Measurements from ENCODE around the gene ANTXRL.
A peak's percentile ranks its signal among the peaks of the same experiment; 100 is the strongest.
"Not testable (repeated sequence)": the region's sequence is repeated elsewhere in the genome, so short reads cannot be mapped to it uniquely, and the experiment has no call there.

ANTXRL gene

DNA sequence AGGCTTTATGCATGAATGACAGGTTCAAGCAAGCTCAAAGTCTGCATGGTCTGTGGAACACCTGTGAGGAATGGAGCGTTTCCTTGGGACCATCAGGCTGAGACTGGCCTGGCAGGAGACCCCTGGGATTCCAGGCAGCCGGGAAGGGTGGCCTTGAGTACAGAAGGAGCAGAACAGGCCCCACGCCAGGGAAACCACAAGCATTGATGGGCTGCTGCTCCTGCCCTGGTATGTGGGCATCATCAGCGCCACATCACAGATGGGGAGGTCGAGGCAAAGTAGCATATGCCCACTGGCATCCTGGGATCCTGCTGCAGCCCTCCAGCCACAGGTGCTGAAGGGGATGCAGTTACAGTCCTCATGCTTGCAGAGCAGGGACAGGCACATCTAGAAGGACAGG, 40.9 kb downstream of the ANTXRL start:
- DNase-seq: no peak

DNA sequence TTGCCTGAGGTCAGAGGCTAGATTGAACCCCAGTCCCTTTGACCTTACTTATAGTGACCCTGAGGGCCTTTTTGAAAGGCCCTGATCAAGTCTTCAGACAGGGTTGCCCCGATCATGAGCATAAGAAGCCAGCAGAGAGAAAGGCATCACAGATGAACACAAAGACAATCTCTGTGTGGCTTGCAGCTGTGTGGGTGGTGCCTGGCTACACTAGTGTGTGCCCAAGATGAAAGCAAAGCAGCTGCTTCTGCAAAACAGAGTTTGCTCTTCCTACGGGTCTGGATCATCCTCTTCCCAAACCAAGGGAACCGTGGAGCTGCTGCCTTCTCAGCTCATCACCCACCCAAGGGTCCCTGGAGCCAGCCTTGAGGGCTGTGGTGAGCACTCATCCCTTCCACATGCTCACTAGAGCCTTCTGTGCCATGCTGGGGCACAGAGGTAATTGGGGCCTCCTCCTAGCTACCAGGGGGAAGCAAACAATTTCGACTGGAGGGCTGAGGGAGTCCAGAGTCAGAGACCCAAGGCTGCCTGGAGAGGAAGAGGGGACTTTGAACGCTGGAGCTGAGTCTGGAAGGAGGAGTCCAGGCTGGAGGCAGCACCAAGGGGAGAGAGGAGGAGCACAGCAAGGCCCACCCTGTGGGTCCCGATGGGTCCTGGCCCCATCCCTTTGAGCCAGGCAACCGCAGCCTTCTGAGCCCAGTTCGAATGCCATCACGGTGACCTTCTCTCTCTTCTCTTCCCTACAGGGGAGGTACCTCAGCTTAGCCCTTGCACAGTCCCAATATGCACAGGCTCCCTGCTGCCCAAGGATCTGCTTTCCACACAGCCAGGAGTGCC, 42.3 kb downstream of the ANTXRL start:
- DNase-seq: peak in 53 of 58 donors; percentile 3 to 93 (median 61)

DNA sequence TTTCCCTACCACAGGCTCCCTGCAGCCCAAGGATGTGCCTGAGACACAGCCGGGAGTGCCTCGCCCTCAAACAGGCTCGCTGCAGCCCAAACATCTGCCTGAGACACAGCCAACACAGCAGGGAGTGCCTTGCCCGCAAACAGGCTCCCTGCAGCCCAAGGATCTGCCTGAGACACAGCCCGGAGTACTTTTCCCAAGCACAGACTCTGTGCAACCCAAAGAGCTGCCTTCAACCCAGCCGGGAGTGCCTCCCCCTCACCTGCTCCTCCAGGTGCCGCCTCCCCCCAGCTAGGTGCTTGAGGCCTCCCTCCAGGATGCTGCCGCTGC, 42.9 kb downstream of the ANTXRL start:
- DNase-seq: no peak

DNA sequence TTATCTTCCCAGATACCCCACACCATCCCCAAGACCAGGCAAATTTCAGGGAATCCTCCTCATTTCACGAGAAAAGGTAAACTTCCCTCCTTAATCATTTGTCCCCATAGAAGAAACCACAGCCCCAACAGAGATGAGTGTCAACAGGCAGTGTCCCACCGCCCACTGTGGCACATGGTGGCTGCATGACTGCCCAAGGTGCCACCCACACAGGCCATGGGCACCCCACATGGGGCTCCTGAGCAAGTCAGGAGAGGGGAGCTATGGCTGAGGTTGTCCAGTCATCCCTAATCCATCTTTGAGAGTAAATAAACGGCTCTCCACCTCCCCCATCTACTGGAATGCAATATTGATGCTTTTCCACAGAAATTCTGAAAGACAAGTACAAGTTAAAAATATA, 44.1 kb downstream of the ANTXRL start:
- DNase-seq: no peak

DNA sequence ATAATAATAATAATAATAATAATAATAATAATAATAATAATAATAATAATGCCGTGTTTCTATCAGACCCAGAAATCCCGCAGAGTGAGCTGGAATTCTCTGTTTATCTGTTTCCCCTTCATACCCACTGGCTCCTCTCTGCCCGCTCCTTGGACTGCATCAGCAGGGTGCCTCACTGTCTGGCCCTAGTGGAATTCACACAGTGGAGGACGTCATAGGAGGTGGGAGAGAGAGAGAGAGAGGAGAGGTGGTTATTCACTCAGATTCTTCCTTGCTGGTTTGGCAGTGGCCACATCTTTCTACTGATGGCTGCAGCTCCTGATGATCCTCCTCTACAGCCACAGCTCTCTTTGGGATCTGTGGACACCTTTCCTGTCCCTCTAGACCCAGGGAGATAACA, 78.7 kb downstream of the ANTXRL start:
- DNase-seq: not testable (repeated sequence)

DNA sequence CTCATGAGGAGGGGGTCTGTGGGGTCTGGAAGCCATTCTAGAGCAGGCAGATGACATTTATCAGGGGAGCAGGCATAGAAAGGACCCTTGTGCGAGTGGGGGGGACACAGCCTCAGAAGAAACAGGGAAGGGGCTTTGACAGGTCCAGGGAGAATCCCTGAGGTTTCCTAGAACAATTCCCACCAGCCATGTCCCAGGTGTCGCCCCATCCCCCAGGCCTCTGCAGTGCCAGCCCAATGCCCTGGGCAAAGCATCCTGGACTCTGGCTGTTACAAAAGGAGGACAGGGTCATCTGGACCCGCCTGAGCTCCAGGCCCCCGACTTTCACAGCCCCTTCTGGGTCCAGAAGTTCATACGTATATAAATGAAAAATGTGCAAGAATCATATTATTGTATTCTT, 80.4 kb downstream of the ANTXRL start:
- DNase-seq: not testable (repeated sequence)

DNA sequence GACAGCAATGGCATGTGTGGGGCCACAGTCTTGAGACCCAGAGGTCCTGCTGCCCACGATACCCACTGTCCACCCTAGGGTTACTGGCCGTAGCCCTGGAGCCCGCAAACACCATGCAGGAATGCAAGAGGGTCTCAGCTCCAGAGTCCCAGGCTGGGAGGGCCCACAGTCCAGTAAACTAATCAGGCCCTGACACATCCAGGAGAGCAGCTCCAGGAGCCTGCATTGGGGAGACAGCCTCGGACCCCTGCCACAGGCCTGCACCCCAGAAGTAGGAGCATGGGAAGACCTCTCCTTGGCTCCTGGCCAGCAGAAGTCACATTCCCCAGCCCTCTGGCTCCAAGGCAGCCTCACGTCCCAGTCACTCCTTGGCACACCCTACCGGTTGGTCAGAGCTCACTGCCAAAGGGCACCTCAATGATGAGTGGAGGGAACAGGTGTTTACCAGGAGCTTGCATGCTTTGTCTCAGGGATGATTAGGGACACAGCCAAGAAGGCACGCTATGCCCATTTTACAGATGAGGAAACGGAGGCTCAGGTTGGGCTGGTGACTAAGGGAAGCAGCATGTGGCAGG, 81.0 kb downstream of the ANTXRL start:
- DNase-seq: not testable (repeated sequence)

DNA sequence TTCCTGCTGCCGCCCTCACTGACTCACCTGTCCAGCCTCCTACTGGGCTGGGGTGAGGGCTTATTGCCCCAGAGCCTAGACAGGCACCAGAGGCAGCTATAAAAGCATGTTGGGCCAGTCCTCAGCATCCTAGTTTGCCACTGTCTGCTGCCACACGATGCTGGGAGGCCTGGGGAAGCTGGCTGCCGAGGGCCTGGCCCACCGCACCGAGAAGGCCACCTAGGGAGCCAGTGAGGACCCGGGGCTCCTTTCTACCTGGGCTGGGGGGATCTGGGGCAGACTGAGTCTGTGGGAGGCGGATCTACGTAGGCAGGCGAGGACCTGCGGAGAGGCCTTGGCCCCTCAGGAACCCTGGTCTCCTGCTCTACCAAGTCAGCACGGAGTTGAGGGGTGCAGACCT, 82.2 kb downstream of the ANTXRL start:
- not testable (repeated sequence) for DNase-seq

DNA sequence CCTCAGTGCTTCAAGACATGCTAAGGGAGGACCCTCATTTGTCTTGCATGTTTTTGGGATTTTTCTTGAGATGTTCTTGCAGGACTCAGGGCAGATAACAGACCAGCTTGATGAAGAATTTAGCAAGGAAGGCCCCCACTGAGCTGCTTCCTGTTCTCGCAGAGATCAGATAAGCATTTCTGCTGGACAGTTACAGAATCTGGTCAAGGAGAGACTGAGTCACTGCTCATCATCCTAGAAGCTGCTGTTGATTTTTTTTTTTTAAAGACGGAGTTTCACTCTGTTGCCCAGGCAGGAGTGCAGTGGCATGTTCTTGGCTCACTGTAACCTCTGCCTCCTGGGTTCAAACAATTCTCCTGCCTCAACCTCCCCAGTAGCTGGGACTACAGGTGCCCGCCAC, 87.6 kb downstream of the ANTXRL start:
- not testable (repeated sequence) for DNase-seq

DNA sequence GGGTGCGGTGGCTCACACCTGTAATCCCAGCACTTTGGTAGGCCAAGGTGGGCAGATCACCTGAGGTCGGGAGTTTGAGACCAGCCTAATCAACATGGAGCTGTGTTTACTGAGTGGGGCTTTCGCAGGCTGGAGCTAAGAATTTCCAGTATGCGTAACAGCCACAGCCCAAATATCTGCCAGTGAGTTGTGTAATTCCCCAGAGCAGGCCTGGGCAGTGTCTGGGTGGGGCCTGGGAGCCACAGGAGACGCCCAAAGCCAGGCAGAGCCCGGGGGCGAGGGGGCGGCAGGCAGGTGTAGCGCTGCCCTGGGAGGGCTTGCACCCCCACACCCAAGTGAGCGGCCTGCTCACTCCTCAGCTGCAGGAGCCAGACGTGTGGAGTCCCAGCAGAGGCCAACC, 88.6 kb downstream of the ANTXRL start, which contains the start of gene ANXA8L1:
ANXA8L1 (plus strand) TSS at position 371 of the 400 bp plus-strand sequence. CDS start 76 bp downstream, outside the sequence.
- DNase-seq: not testable (repeated sequence)

DNA sequence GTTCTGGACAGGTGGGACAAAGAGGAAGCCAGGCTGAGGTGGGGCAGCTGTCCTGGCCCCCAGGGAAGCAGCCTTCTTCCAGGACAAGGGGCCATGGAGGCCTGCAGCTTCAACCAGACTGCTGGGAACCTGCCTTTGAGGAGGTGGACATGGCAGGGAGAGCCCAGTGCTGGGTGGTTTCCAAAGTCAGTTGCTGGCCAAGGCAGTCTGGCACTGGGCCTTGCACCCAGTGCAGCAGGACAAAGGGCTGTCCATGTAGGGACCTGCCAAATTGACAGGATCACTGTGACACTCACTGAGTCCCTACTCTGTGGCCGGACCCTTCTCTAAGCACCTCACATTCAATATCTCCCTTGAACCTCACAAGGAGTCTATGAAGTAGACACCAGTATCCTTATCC, 90.2 kb downstream of the ANTXRL start:
- DNase-seq: not testable (repeated sequence)

DNA sequence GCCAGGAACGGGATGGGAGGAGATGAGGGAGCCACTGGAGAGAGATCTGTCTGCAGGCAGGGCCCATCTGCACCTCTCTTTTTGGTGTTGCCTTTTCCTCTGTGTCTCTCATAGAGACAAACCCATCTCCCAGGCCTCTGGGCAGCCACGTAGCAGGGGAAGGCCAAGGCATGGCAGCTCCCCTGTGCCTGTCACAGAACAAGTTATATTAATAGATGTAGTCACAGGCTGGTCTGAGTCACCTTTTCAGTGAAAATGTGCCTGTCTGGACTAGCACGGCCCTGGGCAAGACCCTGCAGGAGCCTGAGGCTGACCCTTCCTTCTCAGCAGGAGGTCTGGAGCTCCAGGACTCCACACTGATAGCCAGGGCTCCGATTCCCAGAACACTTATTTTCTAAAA, 90.9 kb downstream of the ANTXRL start:
- not testable (repeated sequence) for DNase-seq

DNA sequence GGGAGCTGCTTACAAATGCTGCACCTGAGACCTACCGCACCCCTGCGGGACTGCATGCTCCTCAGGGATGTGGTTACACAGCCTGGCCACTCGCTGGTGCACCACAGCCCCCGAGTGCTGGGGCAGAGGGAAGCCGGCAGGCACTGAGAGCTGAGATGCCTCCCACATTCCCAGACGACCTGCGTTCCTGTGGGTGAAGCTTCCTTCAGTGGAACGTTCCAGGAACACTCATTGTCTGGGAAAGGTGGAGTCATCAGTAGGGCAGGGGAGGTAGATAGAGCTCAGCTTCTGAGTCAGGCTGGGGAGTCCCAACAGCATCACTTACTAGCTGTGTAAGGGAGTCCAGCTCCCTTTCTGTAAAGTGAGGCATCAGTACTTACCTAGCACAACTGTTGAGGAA, 91.3 kb downstream of the ANTXRL start:
- DNase-seq: not testable (repeated sequence)

DNA sequence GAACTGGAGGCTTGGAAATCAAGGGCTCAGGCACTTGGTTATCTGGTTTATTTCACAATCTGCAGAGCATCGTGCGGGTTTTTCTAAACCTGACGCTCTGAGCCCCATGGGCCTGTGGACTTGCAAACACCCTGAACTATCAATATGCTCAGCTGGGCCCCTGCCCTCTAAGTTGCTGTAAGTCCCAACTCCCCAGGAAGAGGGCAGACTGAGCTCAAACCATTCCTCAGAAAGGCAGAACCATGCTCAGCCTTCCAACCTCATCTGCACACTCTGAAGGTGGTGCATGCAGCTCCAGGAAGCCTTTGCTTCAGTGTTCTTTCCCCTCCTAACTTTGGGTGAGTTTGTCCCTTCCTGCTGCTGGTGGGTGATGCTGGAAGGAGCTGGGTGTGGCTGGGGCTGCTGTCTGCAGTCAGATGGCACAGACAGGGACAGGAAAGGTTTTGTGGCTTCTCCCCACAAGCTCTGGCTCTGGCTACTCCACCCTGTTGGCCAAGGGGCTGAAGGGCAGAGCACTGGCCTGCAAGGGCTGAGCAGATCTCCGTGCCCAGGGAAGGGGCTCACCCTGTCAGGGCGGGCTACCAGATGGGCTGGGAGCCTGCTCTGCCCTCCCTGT, 92.5 kb downstream of the ANTXRL start:
- not testable (repeated sequence) for DNase-seq

All from anterior cingulate cortex (tissue), 58 donors.